Cardiac septum (tissue), 1 donor: ENCODE measurements around the gene RBBP9. TPM values are rescaled to one million over a fixed set of nuclear protein-coding genes. Genes with fewer than 3 reads are reported as not detected.
"Not testable (repeated sequence)": the region's sequence is repeated elsewhere in the genome, so short reads cannot be mapped to it uniquely, and the experiment has no call there.

ENCODE experiments used
- DNase-seq: peaks from one replicate; pipeline ENCODE4 v3.0.0-alpha.2; 2020; ENCODE audit warnings: low spot score
- intact Hi-C: fragments of 100-400 bp; cut with DNase I; formaldehyde crosslinking; loops from one replicate; pipeline ENCODE4 v1.14.0; 2022
- total RNA-seq: library from RNA; stranded (reverse); fragmentation: NEBNext Ultra II Directional; extraction: Animal tissue kit (Norgen Biotek cat#: 25700); gene quantifications from one replicate; pipeline ENCODE4 v1.2.1, GENCODE V29; 2021
- donor health status: DM: no; HTN: no; CAD: no.

Gene RBBP9
- total RNA-seq, 1 donor from 2014 or later: 6.8 TPM

- intact Hi-C loops: loop anchor here (2.0 to 5.0 kb wide), 3 partner anchors 41 to 220 kb away; partner anchors contain the start of genes DZANK1, POLR3F, SMIM26 and ZNF133
- peak; percentile 98 for DNase-seq
Observed at GRCh38 chr20:18507218-18508191, 10.5 kb upstream of the RBBP9 start, which contains the start of gene SEC23B. Gene SEC23B, plus strand, starts transcription at chr20:18507940. Its CDS starts 2,896 bp downstream, at chr20:18510836.

GRCh38 chr20:18506744-18507143 is 9.7 kb upstream of the RBBP9 start:
- DNase-seq: no peak
- intact Hi-C loops: loop anchor here (2.0 to 5.0 kb wide), 3 partner anchors 40 to 219 kb away; partner anchors contain the start of genes DZANK1, POLR3F, SMIM26 and ZNF133

- no peak for DNase-seq
- intact Hi-C loops: loop anchor here (5.0 kb wide), 2 partner anchors 63 to 217 kb away; partner anchors contain the start of genes SMIM26 and ZNF133
Observed at GRCh38 chr20:18504479-18505060, 7.5 kb upstream of the RBBP9 start.

DNA sequence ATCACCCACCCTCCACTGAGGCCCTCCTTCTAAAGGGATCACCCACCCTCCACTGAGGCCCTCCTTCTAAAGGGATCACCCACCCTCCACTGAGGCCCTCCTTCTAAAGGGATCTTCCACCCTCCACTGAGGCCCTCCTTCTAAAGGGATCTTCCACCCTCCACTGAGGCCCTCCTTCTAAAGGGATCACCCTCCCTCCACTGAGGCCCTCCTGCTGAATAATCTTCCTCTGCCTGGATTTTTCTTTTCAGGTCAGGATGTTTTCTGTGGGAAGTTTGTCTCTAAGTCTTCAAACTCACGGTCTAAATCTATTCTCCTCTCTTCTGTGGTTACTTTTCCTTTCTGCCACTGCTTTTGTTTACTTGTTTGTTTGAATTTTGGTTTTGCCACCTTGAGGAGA is 4.6 kb upstream of the RBBP9 start:
- DNase-seq, intact Hi-C loops: not testable (repeated sequence)

GRCh38 chr20:18497603-18498002 is 578 bp upstream of the RBBP9 start:
- DNase-seq: no peak
- intact Hi-C loops: no loop called here

- intact Hi-C loops: no loop called here
- no peak for DNase-seq
Observed at GRCh38 chr20:18496042-18496441, 983 bp downstream of the RBBP9 start.

- intact Hi-C loops: no loop called here
- no peak for DNase-seq
Observed at GRCh38 chr20:18488301-18488700, 8.7 kb downstream of the RBBP9 start.

DNA sequence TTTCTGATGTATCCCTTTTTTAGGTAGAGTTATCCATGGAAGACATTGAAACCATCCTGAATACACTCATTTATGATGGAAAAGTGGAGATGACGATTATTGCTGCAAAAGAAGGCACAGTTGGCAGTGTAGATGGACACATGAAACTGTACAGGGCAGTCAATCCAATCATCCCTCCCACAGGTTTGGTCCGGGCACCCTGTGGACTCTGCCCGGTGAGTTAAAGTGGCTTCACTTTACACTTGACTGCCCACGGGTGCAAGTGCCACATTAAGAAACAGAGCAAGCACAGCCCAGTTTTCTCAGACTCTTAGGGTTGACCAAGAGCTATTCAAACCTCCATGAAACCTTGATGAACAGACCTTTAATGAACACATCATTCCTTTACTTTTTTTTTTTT is 15.4 kb downstream of the RBBP9 start:
- intact Hi-C loops: no loop called here
- no peak for DNase-seq

DNA sequence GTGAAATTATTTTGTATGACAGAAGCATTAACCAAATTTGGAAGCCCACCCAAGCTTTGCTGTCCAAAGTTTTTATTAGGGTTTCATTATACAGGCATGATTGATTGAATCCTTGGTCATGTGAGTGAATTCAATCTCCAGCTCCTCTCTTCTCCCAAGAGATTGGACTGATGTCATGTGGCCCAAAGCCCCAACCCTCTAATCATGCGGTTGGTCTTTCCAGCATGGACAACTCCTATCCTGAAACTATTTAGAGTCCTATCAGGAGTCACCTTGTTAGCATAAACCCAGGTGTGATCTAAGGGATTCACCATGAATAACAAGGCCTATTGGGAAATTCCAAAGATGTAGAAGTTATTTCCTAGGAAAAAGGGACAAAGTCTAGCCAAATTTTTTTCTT is 19.2 kb downstream of the RBBP9 start:
- intact Hi-C loops: no loop called here
- DNase-seq: no peak

GRCh38 chr20:18477218-18477617 is 19.8 kb downstream of the RBBP9 start:
- intact Hi-C loops: no loop called here
- DNase-seq: no peak

GRCh38 chr20:18466894-18467730 is 29.9 kb downstream of the RBBP9 start, which contains the start of the genes DZANK1 and POLR3F:
Gene DZANK1, minus strand, starts transcription at chr20:18467030. Its CDS starts 1,672 bp downstream, at chr20:18465358.
Gene POLR3F, plus strand, starts transcription at chr20:18467390. Its CDS starts 117 bp downstream, at chr20:18467507.
- DNase-seq: peak; percentile 97
- intact Hi-C loops: loop anchor here (2.0 kb wide), 2 partner anchors 40 to 178 kb away; partner anchors contain the start of genes SEC23B and ZNF133

- no peak for DNase-seq
- intact Hi-C loops: loop anchor here (2.0 kb wide), 2 partner anchors 40 to 178 kb away; partner anchors contain the start of genes SEC23B and ZNF133
Observed at GRCh38 chr20:18466574-18466893, 30.5 kb downstream of the RBBP9 start.

GRCh38 chr20:18465536-18466200 is 31.4 kb downstream of the RBBP9 start:
- intact Hi-C loops: loop anchor here (2.0 kb wide), 2 partner anchors 41 to 177 kb away; partner anchors contain the start of genes SEC23B and ZNF133
- no peak for DNase-seq

GRCh38 chr20:18456600-18456999 is 40.4 kb downstream of the RBBP9 start:
- intact Hi-C loops: no loop called here

DNA sequence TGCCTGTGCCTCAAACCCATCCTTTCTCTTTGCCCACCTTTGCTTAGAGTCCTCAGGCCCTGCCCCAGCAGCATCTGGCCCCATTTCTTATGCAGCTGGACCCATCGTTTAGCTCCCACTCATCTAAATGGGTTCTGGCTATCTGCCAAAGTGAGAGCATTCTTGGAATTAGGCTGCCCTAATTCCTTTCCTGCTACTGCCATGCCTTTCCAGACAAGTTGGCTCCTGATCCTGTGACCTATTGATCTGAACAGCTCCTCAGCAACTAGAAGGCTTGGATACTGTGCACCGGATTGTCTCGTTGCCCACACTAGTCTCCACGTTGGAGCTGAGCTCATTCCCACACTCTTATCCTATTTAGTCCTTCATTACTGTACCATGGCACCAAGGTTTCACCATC is 53.1 kb downstream of the RBBP9 start:
- DNase-seq: no peak
- intact Hi-C loops: no loop called here

More at GRCh38 chr20:18456600-18456999, 40.4 kb downstream of the RBBP9 start:
- DNase-seq: no peak

DNA sequence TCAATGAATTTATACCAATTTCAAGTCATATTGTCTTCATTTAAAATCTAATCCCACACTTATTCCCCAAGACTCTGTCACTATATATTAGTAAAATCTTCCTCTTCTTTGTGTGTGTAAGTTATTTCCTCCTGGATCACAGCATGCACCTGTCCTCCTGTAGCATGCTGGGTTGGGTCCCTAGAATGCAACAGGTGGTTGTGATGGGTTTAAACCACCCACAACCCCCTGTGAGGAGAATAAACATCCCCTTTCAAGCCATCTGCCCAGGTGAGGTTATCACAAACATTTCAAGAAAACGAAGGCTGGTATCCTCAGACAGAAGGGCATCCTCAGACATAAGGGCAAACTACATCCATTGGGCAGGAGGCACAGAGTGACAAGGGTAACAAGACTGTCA is 56.6 kb downstream of the RBBP9 start:
- intact Hi-C loops: no loop called here
- DNase-seq: no peak

DNA sequence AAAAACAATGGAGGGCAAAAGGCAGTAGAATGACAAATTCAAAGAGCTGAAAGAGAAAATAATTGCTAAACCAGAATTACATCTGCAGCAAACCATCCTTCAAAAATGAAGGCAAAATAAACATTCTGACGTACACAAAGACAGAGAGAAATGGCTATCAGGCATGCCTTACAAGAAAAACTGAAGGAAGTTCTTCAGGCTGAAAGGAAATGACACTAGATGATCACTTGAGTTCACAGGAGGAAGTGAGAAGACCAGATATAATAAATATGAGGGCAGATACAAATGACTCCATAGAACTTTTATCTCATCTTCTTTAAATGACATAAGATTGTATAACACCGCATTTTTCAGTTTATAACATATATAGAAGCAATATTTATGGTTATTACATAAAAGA is 60.2 kb downstream of the RBBP9 start:
- intact Hi-C loops: no loop called here
- no peak for DNase-seq
